Measurements from ENCODE around the gene FAM170A.

The FAM170A gene

GRCh38 chr5:119655061-119655460, 25.7 kb downstream of the FAM170A start:
- Histone ChIP-seq H2AFZ (ENCODE audit: low read depth, low read length) (no peak overlapping the region), H3K27me3 (ENCODE audit: insufficient read depth, low read length, poor library complexity) (no peaks in the 10 kb centered on the region), H3K9me3 (ENCODE audit: insufficient read depth, low read length, severe bottlenecking) (no peaks in the 10 kb centered on the region), H3K4me3 (ENCODE audit: low read depth in 1 of 2, low read length in 2 of 2) (no peak overlapping the region), H3K9ac (ENCODE audit: low read depth, low read length) (no peak overlapping the region), H3K4me2 (ENCODE audit: insufficient read depth, low read length) (no peak overlapping the region), H3K27ac (ENCODE audit: low read length) (no peak overlapping the region), H3K79me2 (ENCODE audit: insufficient read depth, low read length) (no peaks in the 10 kb centered on the region), H3K36me3 (ENCODE audit: insufficient read depth, low read length) (no peaks in the 10 kb centered on the region), H3K4me1 (ENCODE audit: insufficient read depth, low read length) (no peaks in the 10 kb centered on the region), H4K20me1 (ENCODE audit: insufficient read depth, low read length) (no peaks in the 10 kb centered on the region)
- DNase-seq, result no peak
- ATAC-seq (ENCODE audit: insufficient read depth, low read depth), result no peak
- TF ChIP-seq CTCF (IDR thresholded peaks at IDR 0.05; ENCODE audit: borderline replicate concordance, extremely low read depth, low read length, poor library complexity, severe bottlenecking), result no peak
- no peak for TF ChIP-seq EZH2 (IDR thresholded peaks at IDR 0.05; ENCODE audit: borderline replicate concordance, low read depth, low read length, severe bottlenecking)

GRCh38 chr5:119656023-119656422, 26.7 kb downstream of the FAM170A start:
- Histone ChIP-seq H3K27me3 (ENCODE audit: insufficient read depth, low read length, poor library complexity) (no peaks in the 10 kb centered on the region), H3K4me1 (ENCODE audit: insufficient read depth, low read length) (no peaks in the 10 kb centered on the region), H3K36me3 (ENCODE audit: insufficient read depth, low read length) (no peaks in the 10 kb centered on the region), H3K27ac (ENCODE audit: low read length) (no peak overlapping the region), H3K9me3 (ENCODE audit: insufficient read depth, low read length, severe bottlenecking) (no peaks in the 10 kb centered on the region), H3K4me2 (ENCODE audit: insufficient read depth, low read length) (no peak overlapping the region), H3K9ac (ENCODE audit: low read depth, low read length) (no peak overlapping the region), H2AFZ (ENCODE audit: low read depth, low read length) (no peak overlapping the region), H3K4me3 (ENCODE audit: low read depth in 1 of 2, low read length in 2 of 2) (no peak overlapping the region), H4K20me1 (ENCODE audit: insufficient read depth, low read length) (no peaks in the 10 kb centered on the region), H3K79me2 (ENCODE audit: insufficient read depth, low read length) (no peaks in the 10 kb centered on the region)
- DNase-seq (no peak), ATAC-seq (ENCODE audit: insufficient read depth, low read depth) (no peak)
- TF ChIP-seq EZH2 (IDR thresholded peaks at IDR 0.05; ENCODE audit: borderline replicate concordance, low read depth, low read length, severe bottlenecking), result no peak
- TF ChIP-seq CTCF (IDR thresholded peaks at IDR 0.05; ENCODE audit: borderline replicate concordance, extremely low read depth, low read length, poor library complexity, severe bottlenecking), result no peak

GRCh38 chr5:119666542-119666941, 37.2 kb downstream of the FAM170A start:
- ATAC-seq (ENCODE audit: insufficient read depth, low read depth) (no peak), DNase-seq (no peak)
- Histone ChIP-seq H3K4me2 (ENCODE audit: insufficient read depth, low read length) (no peak overlapping the region), H3K9me3 (ENCODE audit: insufficient read depth, low read length, severe bottlenecking) (no peaks in the 10 kb centered on the region), H3K4me1 (ENCODE audit: insufficient read depth, low read length) (no peaks in the 10 kb centered on the region), H3K9ac (ENCODE audit: low read depth, low read length) (no peak overlapping the region), H3K27ac (ENCODE audit: low read length) (no peak overlapping the region), H3K27me3 (ENCODE audit: insufficient read depth, low read length, poor library complexity) (no peaks in the 10 kb centered on the region), H3K4me3 (ENCODE audit: low read depth in 1 of 2, low read length in 2 of 2) (no peak overlapping the region), H4K20me1 (ENCODE audit: insufficient read depth, low read length) (no peaks in the 10 kb centered on the region), H2AFZ (ENCODE audit: low read depth, low read length) (no peak overlapping the region), H3K36me3 (ENCODE audit: insufficient read depth, low read length) (no peaks in the 10 kb centered on the region), H3K79me2 (ENCODE audit: insufficient read depth, low read length) (no peaks in the 10 kb centered on the region)
- TF ChIP-seq EZH2 (IDR thresholded peaks at IDR 0.05; ENCODE audit: borderline replicate concordance, low read depth, low read length, severe bottlenecking) (no peak), CTCF (IDR thresholded peaks at IDR 0.05; ENCODE audit: borderline replicate concordance, extremely low read depth, low read length, poor library complexity, severe bottlenecking) (no peak)
